AG04449 (cell line): ENCODE results near the gene ZGPAT.

Source experiments
- CTCF ChIA-PET: fragments of 350-600 bp; formaldehyde crosslinking; extraction: SDS; loops from one replicate; lab custom pipeline; 2021; ENCODE audit warnings: antibody characterized with exemption; lab: Yijun Ruan, JAX
- POLR2A ChIA-PET: fragments of 400-600, 350-600 bp; formaldehyde crosslinking; extraction: SDS; loops from one replicate; lab custom pipeline; 2020; ENCODE audit warnings: antibody characterized with exemption, inconsistent platforms; lab: Yijun Ruan, JAX
- DNase-seq: peaks from one replicate; pipeline ENCODE4 v3.0.0-alpha.2; 2010; ENCODE audit warnings: low read depth, low spot score
- H3K4me3 ChIP-seq: 2 replicates; pipeline ENCODE4 v1.5.1; 2011; ENCODE audit warnings: low read depth, mild to moderate bottlenecking, control low read depth, low read length
- CTCF ChIP-seq: IDR thresholded peaks from one replicate; pipeline ENCODE4 v1.5.1; 2011; ENCODE audit warnings: mild to moderate bottlenecking, moderate library complexity, low read length, control low read depth, inconsistent platforms; ENCODE audit not compliant: insufficient read depth; ENCODE audit errors: missing control alignments

The ZGPAT gene

DNA sequence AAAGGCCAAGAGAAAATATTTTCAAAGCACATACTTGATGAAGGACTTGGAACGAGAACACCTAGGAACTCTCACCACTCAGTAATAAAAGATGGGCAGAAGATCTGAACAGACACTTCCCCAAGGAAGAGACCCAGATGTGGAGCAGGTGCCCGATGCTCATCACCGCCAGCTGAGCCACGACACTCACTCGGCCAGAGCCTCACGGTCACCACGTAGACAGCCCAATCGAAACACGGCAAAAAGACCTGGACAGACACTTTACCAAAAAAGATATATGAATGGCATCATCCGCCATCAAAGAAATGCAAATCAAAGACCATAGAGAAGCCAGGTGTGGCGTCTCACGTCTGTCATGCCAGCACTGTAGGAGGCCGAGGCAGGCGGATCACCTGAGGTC, 73.3 kb downstream of the ZGPAT start:
- ChIA-PET CTCF (interaction anchor here (1.9 kb wide), 1 partner anchor 9 kb away, joined by 7 read pairs; no protein-coding TSS in a partner anchor), POLR2A (no interaction called here)

DNA sequence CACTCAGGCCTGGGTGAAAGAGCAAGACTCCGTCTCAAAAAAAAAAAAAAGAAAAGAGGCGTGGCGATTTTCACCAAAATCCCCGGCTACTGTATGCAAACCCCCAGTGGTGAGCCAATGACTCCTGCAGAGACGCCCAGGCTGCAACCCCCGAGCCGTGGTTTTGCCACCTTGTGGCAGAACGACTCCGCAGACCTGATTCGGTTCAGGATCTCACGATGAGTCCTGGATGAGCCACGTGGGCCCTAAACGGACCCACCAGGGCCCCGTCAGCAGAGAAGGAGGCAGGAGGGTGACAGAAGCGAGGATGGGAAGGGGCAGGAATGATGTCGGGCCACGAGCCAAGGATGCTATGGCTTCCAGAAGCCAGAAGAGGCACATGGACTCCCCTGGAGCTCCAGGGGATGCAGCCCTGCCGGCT, 74.2 kb downstream of the ZGPAT start:
- TF ChIP-seq CTCF = no peak
- H3K4me3 ChIP-seq = no peak overlapping the region
- DNase-seq = no peak
- CTCF ChIA-PET = no interaction called here
- POLR2A ChIA-PET = no interaction called here

More for the DNA sequence above, 73.3 kb downstream of the ZGPAT start:
- no peak for DNase-seq
- no peak for TF ChIP-seq CTCF
- H3K4me3 ChIP-seq = no peak overlapping the region

DNA sequence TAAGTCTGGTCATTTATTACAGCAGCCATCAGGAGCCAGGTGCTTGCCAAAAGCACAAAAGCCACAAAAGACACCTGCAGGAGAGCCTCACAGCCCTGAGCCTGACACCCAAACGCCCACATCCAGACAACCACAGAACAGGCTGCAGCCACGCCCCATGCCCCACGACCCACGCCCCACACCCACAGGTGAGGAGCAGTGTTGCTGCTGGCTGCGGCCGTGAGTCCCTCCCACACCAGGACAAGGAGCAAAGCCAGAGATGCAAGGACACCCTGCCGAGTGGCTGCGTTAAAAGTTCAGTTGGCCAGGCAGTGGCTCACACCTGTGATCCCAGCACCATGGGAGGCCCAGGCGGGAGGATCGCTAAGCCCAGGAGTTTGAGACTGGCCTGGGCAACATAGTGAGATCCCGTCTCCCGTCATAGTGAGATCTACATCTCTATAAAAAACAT, 74.7 kb downstream of the ZGPAT start:
- TF ChIP-seq CTCF = no peak
- CTCF ChIA-PET = no interaction called here
- no peak for DNase-seq
- POLR2A ChIA-PET = no interaction called here
- no peak overlapping the region for H3K4me3 ChIP-seq

- ChIA-PET CTCF (interaction anchor here (0.9 to 6.1 kb wide), 7 partner anchors 9 to 80 kb away, joined by 3 to 61 read pairs (median 17); partner anchors contain the start of gene TPD52L2), POLR2A (no interaction called here)
- no peak for DNase-seq
- H3K4me3 ChIP-seq = no peak overlapping the region
- no peak for TF ChIP-seq CTCF
Measured at GRCh38 chr20:63783970-63784369, 76.1 kb downstream of the ZGPAT start.

- peak; percentile 1 for TF ChIP-seq CTCF
- DNase-seq = no peak
- no peak overlapping the region for H3K4me3 ChIP-seq
- ChIA-PET POLR2A (interaction anchor here (0.7 to 0.9 kb wide), 2 partner anchors 24 to 79 kb away, joined by 4 read pairs; partner anchors contain the start of gene TPD52L2), CTCF (interaction anchor here (0.7 to 6.1 kb wide), 23 partner anchors 7 to 335 kb away, joined by 3 to 61 read pairs (median 6); partner anchors contain the start of gene TPD52L2)
Measured at GRCh38 chr20:63785691-63786131, 77.9 kb downstream of the ZGPAT start.
